ENCODE results near the gene ATXN10.
"Not testable (repeated sequence)": the region's sequence is repeated elsewhere in the genome, so short reads cannot be mapped to it uniquely, and the experiment has no call there.

Gene ATXN10

DNA sequence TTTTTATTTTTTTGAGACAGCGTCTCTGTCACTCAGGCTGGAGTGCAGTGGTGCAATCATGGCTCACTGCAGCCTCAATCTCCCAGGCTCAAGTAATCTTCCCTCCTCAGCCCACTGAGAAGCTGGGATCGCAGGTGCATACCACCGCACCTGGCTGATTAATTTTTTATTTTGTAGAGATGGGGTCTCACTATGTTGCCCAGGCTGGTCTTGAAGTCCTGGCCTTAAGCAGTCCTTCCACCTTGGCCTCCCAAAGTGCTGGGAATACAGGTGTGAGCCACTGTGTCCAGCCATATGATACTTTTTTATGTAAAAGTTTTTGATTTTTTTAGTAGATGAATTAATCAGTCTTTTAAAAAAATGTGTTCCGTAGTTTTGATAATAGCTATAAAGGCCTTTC, 42.8 kb downstream of the ATXN10 start:
- not testable (repeated sequence) for DNase-seq

GRCh38 chr22:45717789-45718188, 46.2 kb downstream of the ATXN10 start:
- no peak for DNase-seq

DNA sequence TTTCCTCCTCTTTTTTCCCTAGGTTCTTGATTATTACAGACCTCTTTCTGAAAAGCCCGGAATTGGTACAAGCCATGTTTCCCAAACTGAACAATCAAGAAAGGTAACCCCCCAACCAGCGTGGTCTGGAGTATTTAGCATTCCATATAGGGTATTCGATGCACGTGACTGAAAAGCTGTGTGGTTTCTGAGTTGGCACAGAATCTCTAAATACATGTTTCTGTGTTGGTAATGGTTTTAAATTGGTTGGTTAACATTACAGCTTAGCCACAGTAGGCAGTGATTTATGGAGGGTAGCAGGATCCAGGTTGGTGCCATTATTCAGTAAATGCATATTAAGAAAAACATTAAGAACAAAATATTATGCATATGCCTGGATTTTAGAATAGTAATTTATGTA, 46.8 kb downstream of the ATXN10 start:
- no peak for DNase-seq

DNA sequence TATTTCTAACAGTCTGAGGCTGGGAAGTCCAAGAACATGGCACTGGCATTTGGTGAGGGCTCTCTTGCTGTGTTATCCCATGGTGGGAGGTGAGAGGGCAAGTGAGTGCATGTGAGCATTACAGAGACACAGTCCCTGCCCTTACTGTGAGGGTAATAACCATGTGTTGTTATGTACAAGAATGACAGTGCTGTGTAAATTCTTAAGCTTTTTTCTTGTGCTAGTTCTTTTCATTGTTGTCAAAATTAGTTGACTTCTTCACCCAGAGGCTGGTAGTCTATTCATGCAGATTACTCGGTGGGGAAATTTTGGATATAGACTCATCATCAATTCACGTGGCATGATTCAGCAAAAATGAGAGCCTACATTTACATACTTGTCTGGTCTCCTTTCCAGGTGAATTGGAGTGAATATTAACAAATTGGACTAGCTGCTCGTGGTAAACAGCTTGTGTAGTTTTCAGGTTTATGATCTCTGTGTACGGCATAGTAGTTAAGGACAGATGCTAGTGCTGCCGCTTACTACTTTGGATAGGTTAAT, 49.3 kb downstream of the ATXN10 start:
- DNase-seq = no peak

DNA sequence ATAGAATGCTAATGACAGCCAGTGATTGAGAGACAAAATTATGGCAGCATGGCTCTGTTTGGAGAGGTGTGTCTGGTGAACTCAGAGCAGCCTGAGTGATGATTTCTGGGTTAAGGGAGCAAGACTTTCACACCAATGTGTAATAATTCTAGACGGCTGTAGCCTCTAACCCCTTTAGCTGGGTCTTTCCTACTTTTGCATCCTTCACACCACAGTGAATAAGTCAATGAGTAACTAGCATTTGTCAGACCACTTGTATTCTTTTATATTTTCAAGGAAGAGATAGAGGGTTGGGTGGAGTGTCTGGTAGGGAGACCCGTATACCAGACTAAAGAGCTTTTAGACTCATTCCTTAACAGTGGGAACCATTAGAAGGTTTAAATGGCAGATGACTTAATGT, 50.4 kb downstream of the ATXN10 start:
- no peak for DNase-seq

DNA sequence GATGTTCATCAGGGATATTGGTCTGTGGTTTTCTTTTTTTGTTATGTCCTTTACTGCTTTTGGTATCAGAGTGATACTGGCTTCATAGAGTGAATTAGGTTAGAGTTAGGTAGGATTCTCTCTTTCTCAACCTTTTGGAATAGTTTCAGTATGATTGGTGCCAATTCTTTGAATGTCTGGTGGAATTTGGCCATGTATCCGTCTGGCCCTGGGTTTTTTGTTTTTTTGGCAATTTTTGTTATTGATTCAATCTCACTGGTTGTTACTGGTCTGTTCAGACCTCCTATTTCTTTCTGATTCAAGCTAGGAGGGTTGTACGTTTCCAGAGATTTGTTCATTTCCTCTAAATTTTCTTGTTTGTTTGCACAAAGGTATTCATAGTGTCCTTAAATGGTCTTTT, 54.4 kb downstream of the ATXN10 start:
- DNase-seq = no peak

DNA sequence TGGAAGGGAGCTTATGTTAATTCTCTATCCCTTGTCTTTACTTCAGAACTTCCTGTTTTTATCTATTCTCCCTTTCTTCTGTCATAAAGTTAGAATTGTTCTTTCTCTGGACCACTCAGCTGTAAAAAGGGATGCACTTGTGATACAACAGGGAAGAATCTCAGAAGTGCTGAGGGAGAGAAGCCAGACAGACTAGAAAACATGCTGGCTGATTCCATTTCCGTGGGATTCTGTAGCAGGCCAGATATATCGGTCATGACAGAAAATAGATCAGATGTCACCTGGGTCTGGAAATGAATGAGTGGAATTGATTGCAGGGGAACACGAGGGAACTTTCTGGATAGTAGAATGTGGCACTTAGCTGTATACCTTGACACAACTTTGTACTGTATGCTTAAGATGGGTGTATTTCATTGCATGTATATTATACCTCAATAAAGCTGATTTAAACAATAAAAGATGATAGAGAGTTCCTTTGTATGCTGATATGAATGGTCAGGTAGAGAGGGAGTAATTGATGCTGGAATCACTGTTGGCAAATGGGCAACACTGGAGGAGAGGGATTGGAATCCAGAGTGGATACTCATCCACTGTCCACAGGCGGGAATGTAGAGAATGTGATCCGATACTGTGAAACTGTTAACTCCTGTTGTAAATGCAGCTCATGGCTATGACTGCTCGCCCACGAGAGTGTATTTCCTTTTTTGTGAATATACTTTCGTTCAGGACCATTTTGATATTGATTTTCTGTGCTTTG, 59.6 kb downstream of the ATXN10 start:
- no peak for DNase-seq

DNA sequence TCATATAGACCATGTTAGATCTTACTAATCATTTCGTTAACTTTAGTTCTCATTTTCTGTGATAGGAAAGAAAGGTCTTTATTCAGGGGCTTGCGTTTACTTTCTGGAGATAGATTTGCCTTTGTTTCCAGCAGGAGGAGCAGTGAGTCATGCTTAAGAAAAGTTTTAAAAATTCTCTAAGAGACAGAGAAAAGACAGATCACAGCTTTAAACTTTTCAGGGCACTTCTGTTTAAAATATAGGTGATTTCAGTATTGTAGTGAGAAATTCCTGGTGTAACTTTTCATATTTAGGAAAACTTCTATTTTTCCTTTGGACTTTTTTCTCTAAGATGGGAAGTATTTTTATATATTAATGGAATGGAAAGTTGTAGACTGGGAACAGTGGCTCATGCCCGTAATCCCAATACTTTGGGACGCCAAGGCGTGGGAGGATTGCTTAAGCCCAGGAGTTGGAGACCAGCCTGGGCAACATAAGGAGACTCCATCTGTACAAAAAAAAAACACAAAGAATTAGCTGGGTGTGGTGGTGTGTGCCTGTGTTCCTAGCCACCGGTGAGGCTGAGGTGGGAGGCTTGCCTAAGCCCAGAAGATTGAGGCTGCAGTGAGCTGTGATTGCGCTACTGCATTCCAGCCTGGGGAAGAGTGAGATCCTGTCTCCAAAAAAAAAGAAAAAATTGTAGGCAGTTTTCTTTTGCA, 60.3 kb downstream of the ATXN10 start:
- DNase-seq = no peak

- DNase-seq = no peak
Observed at GRCh38 chr22:45735273-45735672, 63.6 kb downstream of the ATXN10 start.

GRCh38 chr22:45738206-45738605, 66.6 kb downstream of the ATXN10 start:
- no peak for DNase-seq

GRCh38 chr22:45740236-45740635, 68.6 kb downstream of the ATXN10 start:
- DNase-seq = no peak

GRCh38 chr22:45742866-45743450, 71.3 kb downstream of the ATXN10 start:
- no peak for DNase-seq

GRCh38 chr22:45743687-45744086, 72.1 kb downstream of the ATXN10 start:
- DNase-seq = no peak

GRCh38 chr22:45744442-45744841, 72.8 kb downstream of the ATXN10 start:
- no peak for DNase-seq

DNA sequence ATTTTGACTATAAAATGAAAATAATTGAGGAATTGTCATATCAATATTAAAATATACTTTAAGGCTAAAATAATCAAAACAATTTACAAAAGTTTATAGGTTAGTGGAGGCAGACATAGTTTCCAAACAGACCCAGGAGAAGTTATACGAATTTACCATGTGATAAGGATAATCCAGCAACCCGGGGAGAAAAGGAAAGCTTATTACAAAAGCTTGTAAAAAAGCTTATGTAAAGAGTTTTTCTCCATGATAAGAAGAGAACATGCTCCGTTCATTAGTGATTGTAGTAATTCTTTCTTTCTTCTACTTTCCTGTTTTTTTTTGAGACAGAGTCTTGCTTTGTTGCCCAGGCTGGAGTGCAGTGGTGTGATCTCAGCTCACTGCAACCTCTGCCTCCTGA, 79.0 kb downstream of the ATXN10 start:
- DNase-seq = no peak

- no peak for DNase-seq
Observed at GRCh38 chr22:45752036-45752435, 80.4 kb downstream of the ATXN10 start.

DNA sequence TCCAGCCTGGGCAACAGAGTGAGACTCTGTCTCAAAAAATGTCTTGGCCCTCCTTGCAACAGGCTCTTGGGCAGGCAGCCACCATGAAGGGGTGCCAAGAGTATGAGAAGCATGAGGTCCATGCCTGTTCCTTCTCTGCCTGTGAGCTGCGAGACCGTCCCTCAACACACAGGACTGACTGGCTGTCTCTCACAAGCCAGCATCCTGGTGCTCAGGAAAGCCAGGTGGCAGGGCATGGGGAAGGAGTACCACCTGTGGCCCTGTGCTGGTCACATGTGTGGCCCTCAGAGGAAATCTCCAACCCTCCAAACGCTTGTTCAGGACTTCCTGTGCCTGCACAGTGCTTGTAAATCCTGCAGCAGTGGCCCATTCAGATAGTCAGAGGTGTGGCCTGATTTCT, 83.2 kb downstream of the ATXN10 start:
- no peak for DNase-seq

- DNase-seq = no peak
Observed at GRCh38 chr22:45756558-45756957, 84.9 kb downstream of the ATXN10 start.

- DNase-seq = no peak
Observed at GRCh38 chr22:45757068-45757467, 85.4 kb downstream of the ATXN10 start.

DNA sequence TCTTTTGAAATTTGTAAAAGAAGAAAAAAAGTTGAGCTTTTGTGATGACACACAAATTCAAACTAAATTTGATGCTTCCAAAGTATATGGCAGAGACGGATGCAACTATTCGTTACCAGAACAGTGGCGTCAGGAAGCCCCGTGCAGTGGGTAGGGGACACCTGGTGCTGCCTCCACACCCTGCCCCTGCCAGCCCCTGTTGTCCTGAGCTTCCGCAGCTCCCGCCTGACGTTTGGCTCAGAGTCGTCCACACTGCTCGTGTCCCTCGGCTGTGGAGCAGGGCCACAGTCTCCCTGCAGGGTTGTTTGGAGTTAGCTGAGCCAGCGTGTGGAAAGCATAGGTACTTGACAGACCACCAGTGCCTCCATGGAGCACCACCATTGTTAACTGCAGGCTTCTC, 86.3 kb downstream of the ATXN10 start:
- DNase-seq = no peak

GRCh38 chr22:45758603-45759002, 87.0 kb downstream of the ATXN10 start:
- no peak for DNase-seq

- DNase-seq = no peak
Observed at GRCh38 chr22:45760682-45761081, 89.0 kb downstream of the ATXN10 start.

DNA sequence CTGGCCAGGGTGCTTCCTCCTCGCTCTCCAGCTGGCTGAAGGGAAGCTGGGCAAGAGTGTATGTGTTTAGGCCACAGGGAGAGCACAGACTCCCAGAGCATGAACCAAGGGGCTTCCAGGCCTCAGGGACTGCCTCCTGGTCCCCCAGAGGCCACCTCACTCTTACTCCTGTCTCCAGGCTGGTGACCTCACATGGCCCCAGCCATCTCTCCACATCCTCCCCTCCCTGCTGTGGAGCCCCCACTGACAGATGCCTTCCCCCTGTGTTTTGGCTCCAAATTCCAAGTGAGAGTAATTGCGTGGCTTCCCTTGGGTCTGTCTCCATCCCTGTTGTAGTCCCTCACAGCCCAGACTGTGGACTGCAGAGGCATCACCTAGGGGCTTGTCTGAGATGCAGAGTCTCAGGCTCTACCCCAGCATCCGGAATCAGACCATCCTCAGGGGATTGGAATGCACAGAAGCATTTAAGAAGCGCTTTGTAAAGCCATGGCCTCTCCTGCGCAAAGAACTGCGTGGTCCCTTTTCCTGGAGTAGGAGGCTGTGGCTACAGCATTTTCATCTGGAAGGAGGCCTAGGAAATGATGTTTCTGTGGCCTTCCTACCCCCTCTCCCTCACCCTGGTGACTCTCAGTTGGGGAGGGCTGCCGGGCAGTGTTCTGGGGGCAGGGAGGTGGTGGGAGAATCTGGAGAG, 91.1 kb downstream of the ATXN10 start:
- DNase-seq = no peak

All from NCI-H1105 treated with DMSO at 0.1 percent for 48 hours (cell line).